ENCODE measurements around the gene CEMIP2.

CEMIP2 gene

DNA sequence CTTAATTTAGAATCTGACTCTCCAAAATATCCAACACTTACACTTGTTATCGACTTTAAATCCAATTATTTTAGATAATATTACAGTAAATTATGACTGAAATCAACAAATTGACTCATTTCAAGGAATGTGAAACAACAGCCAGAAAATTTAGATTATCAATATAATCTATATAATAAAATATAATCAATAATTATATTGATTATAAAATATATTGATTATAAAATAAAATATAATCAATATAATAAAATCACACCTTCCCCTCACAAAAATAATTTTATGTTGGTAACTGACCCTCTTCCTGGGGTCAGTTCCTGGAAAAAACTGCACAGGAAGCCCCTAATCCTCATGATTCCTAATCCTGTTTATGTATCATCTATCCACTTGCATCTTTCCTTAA is 91.1 kb downstream of the CEMIP2 start:
- FAIRE-seq (no peak), DNase-seq (ENCODE audit: insufficient read length, low spot score) (no peak)
- TF ChIP-seq PAX5 (IDR thresholded peaks at IDR 0.05; ENCODE audit: insufficient read depth, low read length, severe bottlenecking) (no peak), TAF1 (IDR thresholded peaks at IDR 0.05; ENCODE audit: low read depth, low read length) (no peak), POU2F2 (IDR thresholded peaks at IDR 0.05; ENCODE audit: low read depth, low read length) (no peak), POLR2A (IDR thresholded peaks at IDR 0.05; ENCODE audit: low read depth, low read length) (no peak), SPI1 (IDR thresholded peaks at IDR 0.05; ENCODE audit: low read depth, low read length) (no peak), POLR2AphosphoS5 (IDR thresholded peaks at IDR 0.05; ENCODE audit: low read depth, low read length) (no peak)

DNA sequence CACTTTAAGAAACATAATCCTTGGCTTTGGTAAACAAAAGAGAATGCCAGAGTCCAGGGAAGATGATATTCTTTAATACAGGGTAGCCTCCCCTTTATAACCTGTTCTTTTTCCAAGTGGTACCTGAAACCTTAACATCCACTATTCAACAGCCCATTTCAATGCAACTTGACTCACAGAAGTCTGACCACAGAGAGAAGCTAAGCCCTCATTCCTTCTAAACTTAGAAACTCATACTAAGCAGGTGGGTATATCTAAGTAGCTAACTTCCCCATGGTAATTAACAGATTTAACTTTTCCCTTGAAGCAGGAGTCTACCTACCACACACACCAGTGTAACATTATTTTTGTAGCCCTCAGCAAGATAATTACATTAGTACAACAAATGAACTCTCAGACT is 91.9 kb downstream of the CEMIP2 start:
- FAIRE-seq, result no peak
- TF ChIP-seq TAF1 (IDR thresholded peaks at IDR 0.05; ENCODE audit: low read depth, low read length) (no peak), POLR2AphosphoS5 (IDR thresholded peaks at IDR 0.05; ENCODE audit: low read depth, low read length) (no peak), POU2F2 (IDR thresholded peaks at IDR 0.05; ENCODE audit: low read depth, low read length) (no peak), PAX5 (IDR thresholded peaks at IDR 0.05; ENCODE audit: insufficient read depth, low read length, severe bottlenecking) (no peak), POLR2A (IDR thresholded peaks at IDR 0.05; ENCODE audit: low read depth, low read length) (no peak), SPI1 (IDR thresholded peaks at IDR 0.05; ENCODE audit: low read depth, low read length) (no peak)

DNA sequence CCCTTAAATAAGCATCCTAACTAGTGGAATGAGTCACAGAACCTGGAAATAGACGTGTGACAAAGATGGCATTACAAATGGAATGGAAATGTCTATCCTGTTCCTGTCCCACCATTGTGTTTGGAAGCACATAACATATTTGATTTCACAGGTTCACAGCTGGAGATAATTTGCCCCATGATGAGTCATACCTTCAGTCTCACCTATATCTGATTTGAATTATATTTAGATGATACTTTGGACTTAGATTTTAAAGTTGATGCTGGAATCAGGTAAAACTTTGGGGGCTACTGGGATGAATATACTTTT is 92.5 kb downstream of the CEMIP2 start:
- FAIRE-seq (no peak), DNase-seq (ENCODE audit: insufficient read length, low spot score) (no peak)
- TF ChIP-seq POU2F2 (IDR thresholded peaks at IDR 0.05; ENCODE audit: low read depth, low read length), result no peak
- no peak for TF ChIP-seq PAX5 (IDR thresholded peaks at IDR 0.05; ENCODE audit: insufficient read depth, low read length, severe bottlenecking)
- TF ChIP-seq TAF1 (IDR thresholded peaks at IDR 0.05; ENCODE audit: low read depth, low read length), result no peak
- no peak for TF ChIP-seq POLR2A (IDR thresholded peaks at IDR 0.05; ENCODE audit: low read depth, low read length)
- TF ChIP-seq SPI1 (IDR thresholded peaks at IDR 0.05; ENCODE audit: low read depth, low read length), result no peak
- TF ChIP-seq POLR2AphosphoS5 (IDR thresholded peaks at IDR 0.05; ENCODE audit: low read depth, low read length), result no peak

More for the DNA sequence above, 91.9 kb downstream of the CEMIP2 start:
- DNase-seq (ENCODE audit: insufficient read length, low spot score), result no peak

DNA sequence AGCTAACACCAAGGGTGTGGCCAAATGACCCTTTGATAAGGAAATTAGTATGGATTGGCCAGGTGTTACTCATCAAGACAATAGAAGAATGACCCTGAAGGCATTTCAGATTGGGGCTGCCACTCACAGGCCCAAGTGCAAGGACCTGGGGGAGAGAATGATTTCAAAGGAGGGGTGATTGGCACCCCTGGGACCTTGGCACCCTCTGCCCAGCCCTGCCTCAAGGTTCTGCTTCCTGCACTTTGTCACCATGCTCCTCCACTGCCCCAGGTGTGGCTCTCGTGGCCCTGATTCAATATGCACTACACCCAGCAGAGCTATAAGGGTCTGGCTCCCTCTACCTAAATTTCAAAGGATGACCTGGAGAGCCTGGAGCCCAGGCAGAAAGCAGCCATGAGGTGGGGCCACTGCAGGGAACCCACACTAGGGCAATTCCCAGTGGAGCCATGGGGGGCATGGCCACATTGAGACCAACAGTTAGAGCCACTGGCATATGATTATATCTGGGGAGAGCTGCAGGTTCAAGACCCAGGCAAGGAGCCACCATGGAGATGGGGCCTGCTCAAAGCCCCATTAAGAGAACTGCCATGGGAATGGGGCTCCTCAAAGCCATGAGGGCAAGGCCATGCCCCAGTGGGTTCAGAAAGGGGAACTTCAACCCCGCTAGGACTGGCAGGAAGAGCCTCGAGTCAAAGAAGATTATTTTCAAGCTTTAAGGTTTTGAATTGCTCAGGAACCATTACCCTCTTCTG is 93.0 kb downstream of the CEMIP2 start:
- FAIRE-seq, result no peak
- no peak for DNase-seq (ENCODE audit: insufficient read length, low spot score)

DNA sequence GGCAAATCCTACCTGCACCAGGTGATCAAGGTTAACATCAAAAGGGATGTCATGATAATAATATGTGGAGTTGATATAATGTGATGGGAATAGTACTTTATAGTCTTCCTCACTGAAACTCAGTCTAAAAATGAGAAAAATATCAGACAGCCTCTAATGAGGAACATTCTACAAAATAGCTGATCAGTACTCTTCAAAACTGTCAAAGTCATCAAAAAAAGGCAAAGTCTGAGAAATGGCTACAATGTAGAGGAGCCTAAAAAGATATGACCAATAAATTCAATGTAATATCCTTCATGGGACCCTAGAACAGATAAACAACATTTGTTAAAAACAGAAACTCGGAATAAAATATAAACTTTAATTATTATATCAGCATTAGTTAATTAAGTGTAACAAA is 95.7 kb downstream of the CEMIP2 start:
- no peak for TF ChIP-seq PAX5 (IDR thresholded peaks at IDR 0.05; ENCODE audit: insufficient read depth, low read length, severe bottlenecking)
- TF ChIP-seq POU2F2 (IDR thresholded peaks at IDR 0.05; ENCODE audit: low read depth, low read length), result no peak
- TF ChIP-seq POLR2AphosphoS5 (IDR thresholded peaks at IDR 0.05; ENCODE audit: low read depth, low read length), result no peak
- TF ChIP-seq TAF1 (IDR thresholded peaks at IDR 0.05; ENCODE audit: low read depth, low read length), result no peak
- no peak for TF ChIP-seq SPI1 (IDR thresholded peaks at IDR 0.05; ENCODE audit: low read depth, low read length)
- TF ChIP-seq POLR2A (IDR thresholded peaks at IDR 0.05; ENCODE audit: low read depth, low read length), result no peak
- DNase-seq (ENCODE audit: insufficient read length, low spot score) (no peak), FAIRE-seq (no peak)

More for the DNA sequence above, 93.0 kb downstream of the CEMIP2 start:
- no peak for TF ChIP-seq SPI1 (IDR thresholded peaks at IDR 0.05; ENCODE audit: low read depth, low read length)
- no peak for TF ChIP-seq POU2F2 (IDR thresholded peaks at IDR 0.05; ENCODE audit: low read depth, low read length)
- no peak for TF ChIP-seq PAX5 (IDR thresholded peaks at IDR 0.05; ENCODE audit: insufficient read depth, low read length, severe bottlenecking)
- TF ChIP-seq POLR2AphosphoS5 (IDR thresholded peaks at IDR 0.05; ENCODE audit: low read depth, low read length), result no peak
- no peak for TF ChIP-seq TAF1 (IDR thresholded peaks at IDR 0.05; ENCODE audit: low read depth, low read length)

DNA sequence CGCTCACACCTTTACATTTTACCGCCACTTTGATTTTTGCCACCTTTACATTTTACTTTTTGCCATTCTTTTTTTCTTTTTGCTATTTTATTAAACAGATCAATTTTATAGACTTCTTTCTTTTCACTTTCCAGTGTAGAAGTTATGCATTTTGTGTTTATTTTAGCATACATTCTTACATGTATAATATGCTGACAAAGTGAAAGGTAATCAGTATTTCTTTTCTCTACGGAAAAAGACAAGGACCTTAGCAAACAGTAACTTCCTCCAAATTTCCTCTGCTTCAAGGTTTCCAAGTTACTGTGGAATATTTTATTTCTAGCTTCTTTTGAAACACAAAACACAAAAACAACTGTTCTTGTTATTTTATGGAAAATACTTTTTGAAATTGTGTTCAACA is 97.0 kb downstream of the CEMIP2 start:
- DNase-seq (ENCODE audit: insufficient read length, low spot score), result no peak
- no peak for TF ChIP-seq SPI1 (IDR thresholded peaks at IDR 0.05; ENCODE audit: low read depth, low read length)
- TF ChIP-seq TAF1 (IDR thresholded peaks at IDR 0.05; ENCODE audit: low read depth, low read length), result no peak
- TF ChIP-seq PAX5 (IDR thresholded peaks at IDR 0.05; ENCODE audit: insufficient read depth, low read length, severe bottlenecking), result no peak
- no peak for TF ChIP-seq POLR2AphosphoS5 (IDR thresholded peaks at IDR 0.05; ENCODE audit: low read depth, low read length)
- no peak for TF ChIP-seq POLR2A (IDR thresholded peaks at IDR 0.05; ENCODE audit: low read depth, low read length)
- no peak for TF ChIP-seq POU2F2 (IDR thresholded peaks at IDR 0.05; ENCODE audit: low read depth, low read length)
- no peak for FAIRE-seq

DNA sequence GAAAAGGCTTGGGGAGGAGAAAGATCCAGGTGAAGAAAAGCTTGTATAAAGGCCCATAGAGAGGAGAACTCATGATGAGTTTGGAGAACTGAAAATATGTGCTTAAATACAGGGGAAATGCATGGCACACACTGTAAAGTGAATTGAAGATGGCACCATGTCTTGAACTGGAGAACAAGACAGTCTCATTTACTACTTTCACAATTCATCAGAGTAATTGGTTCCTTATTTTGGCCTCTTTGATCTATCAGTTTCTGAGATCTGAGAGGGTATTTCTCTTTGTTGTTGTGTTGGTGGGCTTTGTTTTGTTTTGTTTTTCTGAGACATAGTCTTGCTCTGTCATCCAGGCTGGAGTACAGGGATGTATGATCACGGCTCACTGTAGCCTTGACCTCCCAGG is 98.2 kb downstream of the CEMIP2 start:
- no peak for DNase-seq (ENCODE audit: insufficient read length, low spot score)
- no peak for FAIRE-seq
- no peak for TF ChIP-seq PAX5 (IDR thresholded peaks at IDR 0.05; ENCODE audit: insufficient read depth, low read length, severe bottlenecking)
- no peak for TF ChIP-seq TAF1 (IDR thresholded peaks at IDR 0.05; ENCODE audit: low read depth, low read length)
- TF ChIP-seq POLR2AphosphoS5 (IDR thresholded peaks at IDR 0.05; ENCODE audit: low read depth, low read length), result no peak
- TF ChIP-seq POU2F2 (IDR thresholded peaks at IDR 0.05; ENCODE audit: low read depth, low read length), result no peak
- TF ChIP-seq POLR2A (IDR thresholded peaks at IDR 0.05; ENCODE audit: low read depth, low read length), result no peak
- no peak for TF ChIP-seq SPI1 (IDR thresholded peaks at IDR 0.05; ENCODE audit: low read depth, low read length)

DNA sequence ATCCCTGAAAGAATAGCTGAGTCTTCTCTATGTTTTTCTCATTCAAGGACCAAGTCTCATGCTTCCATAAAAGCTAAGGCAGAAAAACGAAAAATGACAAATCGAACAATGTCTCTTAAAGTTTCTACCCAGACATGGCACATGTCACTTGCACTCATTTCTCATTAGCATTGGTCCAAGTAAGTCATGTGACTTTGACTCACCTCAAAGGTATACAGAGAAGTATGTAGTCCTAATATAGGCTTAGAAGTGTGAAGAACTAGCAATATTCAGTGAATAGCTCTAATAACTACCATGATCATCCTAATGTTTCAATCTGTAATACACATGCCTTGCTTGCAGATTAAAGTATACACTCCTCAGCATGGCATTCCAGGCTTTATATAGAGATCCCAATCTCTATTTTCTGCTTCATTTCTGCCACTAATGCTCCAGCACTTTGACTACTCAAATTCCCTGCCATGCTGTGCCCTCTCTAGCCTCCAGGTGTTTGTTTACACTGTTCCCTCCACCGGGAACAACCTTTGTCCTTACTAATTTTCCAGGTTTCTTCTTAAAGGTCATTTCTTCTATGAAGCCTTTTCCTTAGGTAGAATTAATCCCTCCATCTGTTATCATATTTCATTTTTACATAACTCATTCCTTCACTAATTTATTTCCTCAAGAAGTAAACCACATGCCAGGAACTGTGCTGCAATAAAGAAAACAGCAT is 98.9 kb downstream of the CEMIP2 start:
- DNase-seq (ENCODE audit: insufficient read length, low spot score) (no peak), FAIRE-seq (no peak)
- no peak for TF ChIP-seq POU2F2 (IDR thresholded peaks at IDR 0.05; ENCODE audit: low read depth, low read length)

DNA sequence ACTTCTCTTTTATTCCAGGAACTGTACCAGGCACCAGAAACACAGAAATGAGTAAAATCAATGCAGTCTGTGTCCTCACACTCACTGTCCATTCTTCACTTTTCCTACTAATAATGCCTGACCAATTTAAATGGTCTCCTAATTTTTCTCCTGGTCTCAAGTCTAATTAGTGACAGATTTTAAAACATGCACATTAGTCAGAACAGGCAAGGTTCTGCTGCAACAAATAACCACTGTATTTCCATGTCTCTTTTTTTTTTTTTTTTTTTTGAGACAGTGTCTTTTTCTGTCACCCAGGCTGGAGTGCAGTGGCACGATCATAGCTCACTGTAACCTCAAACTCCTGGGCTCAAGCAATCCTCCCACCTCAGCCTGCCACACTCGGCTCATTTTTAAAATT is 99.6 kb downstream of the CEMIP2 start:
- DNase-seq (ENCODE audit: insufficient read length, low spot score) (no peak), FAIRE-seq (no peak)
- TF ChIP-seq POLR2A (IDR thresholded peaks at IDR 0.05; ENCODE audit: low read depth, low read length) (no peak), PAX5 (IDR thresholded peaks at IDR 0.05; ENCODE audit: insufficient read depth, low read length, severe bottlenecking) (no peak), TAF1 (IDR thresholded peaks at IDR 0.05; ENCODE audit: low read depth, low read length) (no peak), SPI1 (IDR thresholded peaks at IDR 0.05; ENCODE audit: low read depth, low read length) (no peak), POU2F2 (IDR thresholded peaks at IDR 0.05; ENCODE audit: low read depth, low read length) (no peak), POLR2AphosphoS5 (IDR thresholded peaks at IDR 0.05; ENCODE audit: low read depth, low read length) (no peak)
